Ovary (tissue), 3 donors: ENCODE measurements around the gene CCDC157.

Experiments
- EP300 ChIP-seq: sonication (generic); formaldehyde crosslinking; IDR thresholded peaks from one replicate; pipeline ENCODE4 v1.6.1; 2017; ENCODE audit warnings: antibody characterized with exemption
- POLR2A ChIP-seq: fragments of 450-650 bp; IDR thresholded peaks from one replicate; pipeline ENCODE4 v1.6.1; 2017; ENCODE audit warnings: antibody characterized with exemption, mild to moderate bottlenecking, moderate library complexity
- TF ChIP-seq, protein P1 (sequence below), 3 donors: fragments of 450-650 bp in 2 of 3; fragments of 200-600 bp in 1 of 3; IDR thresholded peaks; one replicate each; pipeline versions ENCODE4 v1.5.1 to v1.8.0; 2016 to 2022; ENCODE audit warnings: antibody characterized with exemption in 3 of 3, mild to moderate bottlenecking in 1 of 3
- donor health status: DM: no; HTN: no; CAD: no.

DNA sequence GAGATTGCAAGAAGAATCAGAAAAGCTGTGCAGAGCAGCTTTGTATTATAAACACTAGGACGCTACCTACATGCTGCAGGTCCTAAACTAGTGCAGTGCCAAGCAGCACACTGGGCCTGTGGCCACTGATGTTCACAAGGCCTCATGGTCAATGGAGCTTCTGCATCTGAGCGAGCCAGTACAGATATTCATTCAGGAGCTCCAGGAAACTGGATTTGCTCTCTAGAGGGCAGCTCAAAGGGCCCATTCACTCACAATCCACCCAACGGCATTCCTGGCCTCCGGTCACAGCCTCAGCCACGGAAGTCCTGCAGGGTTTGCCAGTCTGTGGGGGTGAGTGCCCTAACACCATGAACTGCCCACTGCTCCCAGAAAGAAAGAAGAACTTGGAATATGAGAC lies 24.3 kb upstream of the CCDC157 start:
- TF ChIP-seq POLR2A = no peak
- TF ChIP-seq, protein P1, sequence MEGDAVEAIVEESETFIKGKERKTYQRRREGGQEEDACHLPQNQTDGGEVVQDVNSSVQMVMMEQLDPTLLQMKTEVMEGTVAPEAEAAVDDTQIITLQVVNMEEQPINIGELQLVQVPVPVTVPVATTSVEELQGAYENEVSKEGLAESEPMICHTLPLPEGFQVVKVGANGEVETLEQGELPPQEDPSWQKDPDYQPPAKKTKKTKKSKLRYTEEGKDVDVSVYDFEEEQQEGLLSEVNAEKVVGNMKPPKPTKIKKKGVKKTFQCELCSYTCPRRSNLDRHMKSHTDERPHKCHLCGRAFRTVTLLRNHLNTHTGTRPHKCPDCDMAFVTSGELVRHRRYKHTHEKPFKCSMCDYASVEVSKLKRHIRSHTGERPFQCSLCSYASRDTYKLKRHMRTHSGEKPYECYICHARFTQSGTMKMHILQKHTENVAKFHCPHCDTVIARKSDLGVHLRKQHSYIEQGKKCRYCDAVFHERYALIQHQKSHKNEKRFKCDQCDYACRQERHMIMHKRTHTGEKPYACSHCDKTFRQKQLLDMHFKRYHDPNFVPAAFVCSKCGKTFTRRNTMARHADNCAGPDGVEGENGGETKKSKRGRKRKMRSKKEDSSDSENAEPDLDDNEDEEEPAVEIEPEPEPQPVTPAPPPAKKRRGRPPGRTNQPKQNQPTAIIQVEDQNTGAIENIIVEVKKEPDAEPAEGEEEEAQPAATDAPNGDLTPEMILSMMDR (IDR thresholded peaks at IDR 0.05) = no peak
- TF ChIP-seq EP300 = no peak
